Measurements from ENCODE around the gene ZNF488.
"Not testable (repeated sequence)": the region's sequence is repeated elsewhere in the genome, so short reads cannot be mapped to it uniquely, and the experiment has no call there.

ZNF488 gene

GRCh38 chr10:47384148-47384921, at the start of gene ZNF488:
Gene ZNF488, minus strand, starts transcription at chr10:47384293. Its CDS starts 15,464 bp downstream, at chr10:47368829.
- DNase-seq (ENCODE audit: low read depth) = peak; percentile 72

- DNase-seq (ENCODE audit: low read depth) = no peak
These were observed 41.8 kb upstream of the ZNF488 start for GRCh38 chr10:47425813-47426419.

- no peak for DNase-seq (ENCODE audit: low read depth)
These were observed 40.1 kb upstream of the ZNF488 start for GRCh38 chr10:47424231-47424630.

- DNase-seq (ENCODE audit: low read depth) = no peak
These were observed 39.4 kb upstream of the ZNF488 start for GRCh38 chr10:47423476-47423875.

GRCh38 chr10:47421057-47421952, 37.2 kb upstream of the ZNF488 start:
- DNase-seq (ENCODE audit: low read depth) = no peak

GRCh38 chr10:47420305-47421056, 36.4 kb upstream of the ZNF488 start:
- DNase-seq (ENCODE audit: low read depth) = no peak

- DNase-seq (ENCODE audit: low read depth) = no peak
These were observed 35.3 kb upstream of the ZNF488 start for GRCh38 chr10:47419421-47419820.

GRCh38 chr10:47418966-47419365, 34.9 kb upstream of the ZNF488 start:
- no peak for DNase-seq (ENCODE audit: low read depth)

GRCh38 chr10:47418321-47418720, 34.2 kb upstream of the ZNF488 start:
- no peak for DNase-seq (ENCODE audit: low read depth)

- not testable (repeated sequence) for DNase-seq (ENCODE audit: low read depth)
These were observed 32.5 kb upstream of the ZNF488 start for GRCh38 chr10:47416305-47417218.

GRCh38 chr10:47415520-47416304, 31.6 kb upstream of the ZNF488 start:
- no peak for DNase-seq (ENCODE audit: low read depth)

GRCh38 chr10:47414752-47415519, 30.8 kb upstream of the ZNF488 start:
- DNase-seq (ENCODE audit: low read depth) = no peak

GRCh38 chr10:47414227-47414592, 30.1 kb upstream of the ZNF488 start:
- DNase-seq (ENCODE audit: low read depth) = no peak

GRCh38 chr10:47413531-47414226, 29.6 kb upstream of the ZNF488 start:
- no peak for DNase-seq (ENCODE audit: low read depth)

GRCh38 chr10:47412869-47413268, 28.8 kb upstream of the ZNF488 start:
- DNase-seq (ENCODE audit: low read depth) = no peak

- no peak for DNase-seq (ENCODE audit: low read depth)
These were observed 28.2 kb upstream of the ZNF488 start for GRCh38 chr10:47412177-47412730.

GRCh38 chr10:47410862-47411261, 26.8 kb upstream of the ZNF488 start:
- no peak for DNase-seq (ENCODE audit: low read depth)

- no peak for DNase-seq (ENCODE audit: low read depth)
These were observed 26.2 kb upstream of the ZNF488 start for GRCh38 chr10:47410271-47410670.
